ENCODE data around the gene RTEL1. TPM values are rescaled to one million over a fixed set of nuclear protein-coding genes. Genes with fewer than 3 reads are reported as not detected.
A peak's percentile ranks its signal among the peaks of the same experiment; 100 is the strongest.

The RTEL1 gene
- total RNA-seq, 1 donor from 2014 or later = 6.0 TPM

DNA sequence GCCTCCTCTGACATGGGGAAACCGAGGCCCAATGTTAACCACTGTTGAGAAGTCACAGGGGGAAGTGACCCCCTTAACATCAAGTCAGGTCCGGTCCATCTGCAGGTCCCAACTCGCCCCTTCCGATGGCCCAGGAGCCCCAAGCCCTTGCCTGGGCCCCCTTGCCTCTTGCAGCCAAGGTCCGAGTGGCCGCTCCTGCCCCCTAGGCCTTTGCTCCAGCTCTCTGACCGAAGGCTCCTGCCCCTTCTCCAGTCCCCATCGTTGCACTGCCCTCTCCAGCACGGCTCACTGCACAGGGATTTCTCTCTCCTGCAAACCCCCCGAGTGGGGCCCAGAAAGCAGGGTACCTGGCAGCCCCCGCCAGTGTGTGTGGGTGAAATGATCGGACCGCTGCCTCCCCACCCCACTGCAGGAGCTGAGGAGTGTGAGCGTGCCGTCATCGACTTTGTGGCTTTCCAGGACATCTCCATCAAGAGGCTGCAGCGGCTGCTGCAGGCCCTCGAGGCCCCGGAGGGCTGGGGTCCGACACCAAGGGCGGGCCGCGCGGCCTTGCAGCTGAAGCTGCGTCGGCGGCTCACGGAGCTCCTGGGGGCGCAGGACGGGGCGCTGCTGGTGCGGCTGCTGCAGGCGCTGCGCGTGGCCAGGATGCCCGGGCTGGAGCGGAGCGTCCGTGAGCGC lies 39.9 kb downstream of the RTEL1 start:
- DNase-seq (ENCODE audit: low read depth in 2 of 2) = no peak

- peak; percentile 65 to 93 for DNase-seq (ENCODE audit: low read depth in 2 of 2)
These were observed 40.8 kb downstream of the RTEL1 start for GRCh38 chr20:63698739-63699465.

DNA sequence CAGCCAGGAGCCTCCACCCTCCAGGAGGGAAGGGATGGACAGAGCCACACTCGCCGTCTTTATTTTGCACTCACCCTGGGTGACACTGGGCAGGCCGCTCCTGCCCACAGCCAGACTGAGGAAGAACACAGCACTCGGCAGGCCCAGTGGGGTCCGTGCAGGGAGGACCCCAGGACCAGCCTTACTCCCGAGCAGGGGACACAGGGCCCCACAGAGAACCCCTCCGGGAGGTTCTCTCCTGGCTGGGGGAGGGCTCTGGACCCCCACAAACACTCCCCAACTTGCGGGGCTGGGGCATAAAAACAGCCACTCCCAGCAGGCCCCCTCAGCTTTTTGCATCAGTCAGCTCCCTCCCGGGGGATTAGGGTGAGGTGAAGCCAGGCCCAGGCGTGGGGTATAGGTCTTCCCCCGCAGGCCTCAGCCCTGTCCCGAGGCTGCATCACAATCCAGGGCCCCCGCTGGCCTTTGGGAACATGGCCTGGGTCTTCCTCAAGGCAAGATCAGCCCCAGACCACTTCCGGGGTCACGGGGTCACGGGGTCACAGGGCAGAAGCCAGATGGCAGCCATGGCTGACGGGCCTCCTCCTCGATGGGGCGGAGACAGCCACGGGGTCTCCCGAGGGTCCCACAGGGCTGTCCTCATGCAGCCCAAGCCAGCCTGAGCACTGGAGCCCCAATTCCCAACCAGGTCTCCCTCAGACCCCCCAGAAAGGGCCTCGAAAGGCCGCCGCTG lies 41.5 kb downstream of the RTEL1 start:
- DNase-seq (ENCODE audit: low read depth in 2 of 2) = no peak

DNA sequence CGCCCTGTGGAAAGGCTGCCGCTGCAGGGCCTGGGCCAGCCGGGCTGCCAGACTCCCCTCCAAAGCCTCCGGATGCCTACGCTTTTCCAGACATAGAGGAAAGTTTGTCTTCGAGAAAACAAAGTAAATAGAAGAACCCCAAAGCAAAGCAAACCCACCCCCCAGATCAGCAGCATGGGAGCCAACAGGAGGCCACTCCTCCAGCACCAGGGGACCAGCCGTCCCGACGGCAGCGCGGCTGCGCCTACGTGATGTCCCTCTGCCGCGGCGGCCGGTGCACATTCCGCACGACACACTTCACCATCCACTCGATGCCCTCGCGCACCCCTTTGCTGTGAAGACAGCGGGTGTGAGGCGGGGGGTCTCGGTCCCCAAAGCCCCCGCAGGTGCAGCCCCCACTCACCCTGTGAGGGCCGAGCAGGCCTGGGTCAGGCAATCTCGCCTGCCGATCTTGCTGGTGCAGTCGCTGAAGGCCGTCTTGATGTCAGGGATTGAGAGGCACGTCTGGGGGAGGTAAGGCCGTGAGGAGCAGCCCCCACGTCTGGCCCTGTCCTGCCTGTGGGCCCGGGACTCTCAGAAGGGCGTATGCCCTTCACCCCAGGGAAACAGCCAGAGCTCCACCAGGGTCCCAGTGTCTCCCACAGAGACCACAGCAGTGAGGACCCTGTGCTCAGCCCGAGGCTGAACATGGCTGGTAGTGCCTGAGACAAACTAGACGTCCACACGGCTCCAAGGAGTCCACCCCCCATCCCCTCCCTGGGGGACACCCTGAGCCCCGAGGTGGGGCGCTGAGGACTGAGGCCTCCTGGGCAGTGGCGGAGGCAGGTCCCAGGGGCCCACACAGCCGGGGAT lies 42.3 kb downstream of the RTEL1 start:
- DNase-seq (ENCODE audit: low read depth in 2 of 2) = no peak

DNA sequence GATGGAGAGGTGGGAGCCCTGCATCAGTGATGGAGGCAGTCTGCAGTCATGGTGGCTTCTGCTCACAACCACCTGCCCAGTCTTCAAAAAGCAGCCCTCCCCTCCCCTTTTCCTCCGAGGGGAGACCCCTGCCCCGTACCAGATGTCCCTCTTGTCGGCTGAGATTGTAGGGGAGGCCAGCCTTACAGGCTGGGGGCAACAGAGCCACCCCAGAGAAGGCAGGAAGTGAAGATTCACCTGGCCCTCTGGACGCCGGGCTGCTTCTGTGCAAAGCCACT lies 42.9 kb downstream of the RTEL1 start:
- no peak for DNase-seq (ENCODE audit: low read depth in 2 of 2)

DNA sequence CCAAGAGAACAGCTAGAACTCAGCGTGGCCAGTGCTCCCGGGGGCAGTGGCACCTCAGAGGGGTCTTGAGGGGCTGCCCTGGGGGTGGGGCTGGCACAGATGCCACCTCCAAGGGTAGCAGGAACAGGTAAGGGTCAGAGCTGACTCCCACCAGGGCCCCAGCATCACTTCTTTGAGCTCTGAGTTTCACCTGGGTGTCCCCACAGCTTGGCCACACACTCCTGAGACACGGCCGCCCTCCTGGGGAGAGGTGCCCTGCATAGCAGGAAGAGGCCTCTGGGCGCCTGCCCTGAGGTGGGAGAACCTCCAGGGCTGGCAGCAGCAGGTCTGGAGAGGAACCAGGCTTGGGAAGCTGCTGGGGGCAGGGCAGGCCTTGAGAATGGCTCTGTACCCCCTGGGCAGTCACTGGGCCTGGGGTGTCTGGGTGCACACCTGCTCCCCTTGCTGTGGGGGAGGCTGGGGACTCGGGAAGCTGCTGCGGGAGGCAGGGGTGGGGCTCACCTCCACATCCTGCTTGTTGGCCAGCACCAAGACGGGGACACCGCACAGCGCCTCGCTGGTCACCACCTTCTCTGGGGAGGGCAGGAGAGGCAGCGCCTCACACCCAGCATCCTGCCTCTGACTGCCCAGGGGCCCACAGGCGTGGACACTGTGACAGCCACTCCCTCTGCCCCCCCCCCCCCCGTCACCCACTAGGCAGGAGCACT lies 43.4 kb downstream of the RTEL1 start:
- DNase-seq (ENCODE audit: low read depth in 2 of 2) = no peak

- DNase-seq (ENCODE audit: low read depth in 2 of 2) = no peak
These were observed 44.0 kb downstream of the RTEL1 start for GRCh38 chr20:63702036-63702665.

GRCh38 chr20:63702751-63703470 lies 44.8 kb downstream of the RTEL1 start:
- no peak for DNase-seq (ENCODE audit: low read depth in 2 of 2)

DNA sequence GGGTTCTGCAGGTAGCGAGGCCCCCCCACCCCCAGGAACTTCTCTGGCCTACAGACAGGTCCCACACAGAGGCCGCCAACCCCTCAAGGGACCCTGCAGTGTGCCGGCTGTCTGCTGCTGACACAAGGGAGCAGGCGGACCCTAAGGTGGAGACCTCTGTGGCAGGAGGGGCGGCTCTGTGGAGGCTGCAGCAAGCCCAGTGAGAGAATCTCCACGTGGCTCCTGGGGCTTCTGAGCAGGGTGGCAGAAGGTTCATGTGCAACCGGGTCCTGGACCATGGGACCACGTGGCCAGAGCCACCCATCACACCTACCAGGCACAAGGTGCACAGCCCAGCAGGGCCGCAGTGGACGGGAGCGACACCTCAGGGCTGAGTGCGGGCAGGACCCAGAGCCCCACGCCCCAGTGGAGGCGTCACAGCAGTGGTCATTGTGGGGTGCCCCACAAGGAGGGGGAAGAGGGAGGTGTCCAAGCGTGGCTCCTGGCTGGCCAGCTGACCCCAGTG lies 45.4 kb downstream of the RTEL1 start:
- DNase-seq (ENCODE audit: low read depth in 2 of 2) = no peak

DNA sequence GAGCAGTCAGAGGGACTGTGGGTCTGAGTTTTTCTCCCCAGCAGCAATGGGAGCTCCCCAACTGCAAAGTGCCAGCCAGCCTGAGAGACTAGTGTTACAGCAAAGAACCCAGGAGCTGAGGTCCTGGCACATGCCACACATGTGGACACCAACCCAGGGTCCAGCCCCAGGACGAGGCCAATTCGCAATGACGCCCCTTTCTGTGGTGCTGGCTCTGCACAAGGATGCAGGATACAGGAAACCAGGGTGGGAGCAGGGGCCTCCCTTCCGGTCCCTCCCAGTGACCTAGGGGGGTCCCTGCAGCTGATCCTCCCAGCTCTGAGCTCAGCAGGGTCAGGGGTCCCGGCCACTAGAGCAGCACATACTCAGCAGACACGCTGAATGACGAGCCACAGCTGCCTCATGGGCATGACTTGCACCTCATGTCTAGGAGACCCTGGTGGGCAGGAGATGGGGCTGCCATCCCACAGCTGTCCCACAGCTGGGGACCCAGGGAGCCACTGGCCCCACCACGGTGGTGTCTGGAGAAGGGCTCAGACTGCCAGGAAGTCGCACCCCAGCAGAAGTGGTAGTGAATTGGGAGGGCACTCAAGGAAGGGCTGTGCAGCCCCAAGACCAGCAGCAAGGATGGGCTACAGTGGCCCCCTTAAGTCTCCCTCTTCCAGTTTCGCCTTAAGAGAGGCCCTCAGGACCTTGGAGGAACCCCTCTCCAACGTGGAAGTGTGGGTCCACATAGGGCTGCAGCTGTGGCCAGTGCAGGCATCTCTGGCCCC lies 46.0 kb downstream of the RTEL1 start:
- no peak for DNase-seq (ENCODE audit: low read depth in 2 of 2)

DNA sequence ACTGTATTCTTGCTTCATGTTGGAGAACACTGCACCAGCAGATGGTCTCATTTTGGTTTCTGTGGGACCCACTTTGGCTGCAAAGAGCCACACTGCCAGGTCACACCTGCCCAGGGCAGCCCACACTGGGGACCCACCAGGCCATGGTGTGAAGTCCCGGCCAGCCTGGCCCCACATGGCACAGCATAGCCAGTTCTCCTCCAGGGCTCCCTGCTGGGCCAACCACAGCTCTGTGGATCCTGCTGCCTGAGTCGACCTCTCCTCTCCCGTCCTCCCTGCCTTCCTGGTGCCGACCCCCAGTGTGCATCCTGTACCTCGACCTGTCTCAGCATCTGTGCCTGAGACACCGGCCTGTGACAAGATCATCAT lies 46.6 kb downstream of the RTEL1 start:
- DNase-seq (ENCODE audit: low read depth in 2 of 2) = no peak

- DNase-seq (ENCODE audit: low read depth in 2 of 2) = no peak
These were observed 47.3 kb downstream of the RTEL1 start for GRCh38 chr20:63705232-63706026.

- DNase-seq (ENCODE audit: low read depth in 2 of 2) = peak in 1 of 2 donors; percentile 5
These were observed 48.0 kb downstream of the RTEL1 start for GRCh38 chr20:63706027-63706695.

GRCh38 chr20:63706852-63707557 lies 48.9 kb downstream of the RTEL1 start:
- peak; percentile 29 to 67 for DNase-seq (ENCODE audit: low read depth in 2 of 2)

DNA sequence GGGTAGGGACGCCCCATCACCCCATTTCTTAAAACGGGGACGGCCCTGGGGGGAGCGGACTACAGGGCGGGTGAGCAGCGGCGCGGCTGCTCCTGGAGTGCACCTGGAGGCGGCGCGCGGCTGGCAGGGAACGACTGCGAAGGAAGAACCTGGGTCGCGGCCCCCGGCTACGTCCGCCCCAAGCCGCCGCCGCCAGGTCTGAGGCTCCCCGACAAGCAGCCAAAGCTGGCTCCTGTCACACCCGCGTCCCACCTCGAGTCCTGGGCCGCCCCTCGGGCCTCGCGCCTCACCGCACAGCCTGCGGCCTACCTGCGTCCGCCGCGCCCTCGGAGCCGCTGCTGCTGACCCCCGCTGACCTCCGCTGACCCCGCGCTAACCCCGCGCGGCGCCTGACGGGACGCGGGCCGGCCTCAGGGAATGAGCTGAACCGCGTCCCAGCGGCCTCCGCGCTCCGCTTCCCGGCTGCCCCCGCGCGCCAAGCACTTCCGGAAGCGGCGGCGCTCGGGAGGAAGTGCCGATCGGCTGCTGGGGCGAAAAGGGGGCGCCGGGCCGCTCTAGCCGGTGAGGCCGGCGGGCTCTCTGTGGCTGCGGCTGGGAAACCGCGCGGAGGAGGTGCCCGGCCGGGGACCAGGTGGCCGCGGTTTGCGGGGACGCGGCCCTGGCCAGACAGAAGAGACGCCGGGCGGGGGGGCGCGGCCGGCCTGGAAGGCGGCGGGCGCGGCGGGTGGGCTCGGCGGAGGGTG lies 49.6 kb downstream of the RTEL1 start, which contains the start of the genes ARFRP1 and ZGPAT:
Gene ARFRP1 (minus strand): TSS at position 419 of the 743 bp plus-strand sequence. CDS start 885 bp downstream, outside the sequence.
Gene ZGPAT (plus strand): TSS at position 482 of the 743 bp plus-strand sequence. CDS start 542 bp downstream, outside the sequence.
- peak; percentile 55 to 89 for DNase-seq (ENCODE audit: low read depth in 2 of 2)

Data from dermis microvascular lymphatic vessel endothelial cell (primary cell).